Measurements from ENCODE around the gene DNAI2.

DNAI2 gene

GRCh38 chr17:74299226-74300009, 25.4 kb downstream of the DNAI2 start:
- no peaks in the 10 kb centered on the region for H3K36me3 ChIP-seq (replicated peaks in 1 of 2; ENCODE audit: control insufficient read depth in 2 of 2, insufficient read depth in 2 of 2, low read length in 2 of 2)
- H2BK120ac ChIP-seq (ENCODE audit: low read depth, low read length): peak overlapping the region; percentile 65
- peak overlapping the region; percentile 8 for H3K18ac ChIP-seq (ENCODE audit: low read length)
- no peak overlapping the region for H2BK5ac ChIP-seq (ENCODE audit: low read length)
- no peak overlapping the region for H3K4me3 ChIP-seq (ENCODE audit: low read length in 2 of 2)
- no peak overlapping the region for H4K91ac ChIP-seq (ENCODE audit: low read depth, low read length, poor library complexity)
- H2AK5ac ChIP-seq (ENCODE audit: low read depth, low read length): peak overlapping the region; percentile 25
- no peak overlapping the region for H3K27ac ChIP-seq (replicated peaks; ENCODE audit: low read length)
- H3K4me1 ChIP-seq (ENCODE audit: control insufficient read depth in 2 of 2, insufficient read depth in 1 of 2, low read depth in 1 of 2, low read length in 2 of 2): peaks cover 4 to 12% of the 10 kb centered on the region in 2 donors
- H3K4ac ChIP-seq (ENCODE audit: low read length): no peak overlapping the region
- peak overlapping the region; percentile 20 for H4K8ac ChIP-seq (ENCODE audit: low read depth, low read length)
- peak overlapping the region; percentile 14 for H2BK15ac ChIP-seq (ENCODE audit: low read length)
- no peak overlapping the region for H3K14ac ChIP-seq (ENCODE audit: low read length)
- peaks cover 1 to 3% of the 10 kb centered on the region in 2 donors for H3K9me3 ChIP-seq (replicated peaks in 1 of 2; ENCODE audit: control insufficient read depth in 2 of 2, insufficient read depth in 1 of 2, low read depth in 1 of 2, low read length in 2 of 2)
- WGBS, 2 donors (ENCODE audit: extremely low coverage in 2 of 2, insufficient read length in 2 of 2, insufficient replicate concordance in 1 of 2): no CpG with 5 or more reads among the region's 11 CpGs
- no peak for DNase-seq (ENCODE audit: low spot score)
- H3K9ac ChIP-seq (ENCODE audit: low read depth, low read length, poor library complexity): no peak overlapping the region
- H2AFZ ChIP-seq (ENCODE audit: low read length): peak overlapping the region; percentile 55
- no peaks in the 10 kb centered on the region for H3K27me3 ChIP-seq (ENCODE audit: control insufficient read depth in 3 of 3, insufficient read depth in 3 of 3, low read depth in 1 of 3, low read length in 3 of 3)
- no peaks in the 10 kb centered on the region for H3K79me1 ChIP-seq (ENCODE audit: low read depth, low read length)
- no peak overlapping the region for H3K4me2 ChIP-seq (ENCODE audit: insufficient read depth, low read length, poor library complexity, severe bottlenecking)
- H3K23ac ChIP-seq (ENCODE audit: low read depth, low read length, poor library complexity): no peak overlapping the region
- no peak overlapping the region for H2BK12ac ChIP-seq (ENCODE audit: low read length)

- Histone ChIP-seq H3K79me1 (ENCODE audit: low read depth, low read length) (no peaks in the 10 kb centered on the region), H3K18ac (ENCODE audit: low read length) (peak overlapping the region; percentile 64), H3K27ac (replicated peaks; ENCODE audit: low read length) (no peak overlapping the region), H3K4ac (ENCODE audit: low read length) (no peak overlapping the region), H4K8ac (ENCODE audit: low read depth, low read length) (no peak overlapping the region), H2AK5ac (ENCODE audit: low read depth, low read length) (peak overlapping the region; percentile 6), H4K91ac (ENCODE audit: low read depth, low read length, poor library complexity) (no peak overlapping the region), H3K9ac (ENCODE audit: low read depth, low read length, poor library complexity) (no peak overlapping the region), H3K4me3 (ENCODE audit: low read length in 2 of 2) (no peak overlapping the region), H2BK12ac (ENCODE audit: low read length) (no peak overlapping the region), H3K36me3 (replicated peaks in 1 of 2; ENCODE audit: control insufficient read depth in 2 of 2, insufficient read depth in 2 of 2, low read length in 2 of 2) (no peaks in the 10 kb centered on the region), H3K4me2 (ENCODE audit: insufficient read depth, low read length, poor library complexity, severe bottlenecking) (no peak overlapping the region), H3K14ac (ENCODE audit: low read length) (no peak overlapping the region), H2BK120ac (ENCODE audit: low read depth, low read length) (no peak overlapping the region), H2BK5ac (ENCODE audit: low read length) (no peak overlapping the region), H3K4me1 (ENCODE audit: control insufficient read depth in 2 of 2, insufficient read depth in 1 of 2, low read depth in 1 of 2, low read length in 2 of 2) (peaks cover 2 to 5% of the 10 kb centered on the region in 2 donors), H2BK15ac (ENCODE audit: low read length) (peak overlapping the region; percentile 30), H3K27me3 (ENCODE audit: control insufficient read depth in 3 of 3, insufficient read depth in 3 of 3, low read depth in 1 of 3, low read length in 3 of 3) (peaks cover 0 to 4% (median 0%) of the 10 kb centered on the region in 3 experiments), H3K9me3 (replicated peaks in 1 of 2; ENCODE audit: control insufficient read depth in 2 of 2, insufficient read depth in 1 of 2, low read depth in 1 of 2, low read length in 2 of 2) (no peaks in the 10 kb centered on the region), H2AFZ (ENCODE audit: low read length) (no peak overlapping the region), H3K23ac (ENCODE audit: low read depth, low read length, poor library complexity) (no peak overlapping the region)
- no CpG with 5 or more reads among the region's 8 CpGs for WGBS, 2 donors (ENCODE audit: extremely low coverage in 2 of 2, insufficient read length in 2 of 2, insufficient replicate concordance in 1 of 2)
- DNase-seq (ENCODE audit: low spot score): no peak
These were observed 29.3 kb downstream of the DNAI2 start for GRCh38 chr17:74303305-74303704.

- Histone ChIP-seq H4K91ac (ENCODE audit: low read depth, low read length, poor library complexity) (no peak overlapping the region), H3K27me3 (ENCODE audit: control insufficient read depth in 3 of 3, insufficient read depth in 3 of 3, low read depth in 1 of 3, low read length in 3 of 3) (peaks cover 0 to 5% (median 0%) of the 10 kb centered on the region in 3 experiments), H3K23ac (ENCODE audit: low read depth, low read length, poor library complexity) (peak overlapping the region; percentile 8), H2AK5ac (ENCODE audit: low read depth, low read length) (peak overlapping the region; percentile 79), H3K9me3 (replicated peaks in 1 of 2; ENCODE audit: control insufficient read depth in 2 of 2, insufficient read depth in 1 of 2, low read depth in 1 of 2, low read length in 2 of 2) (no peaks in the 10 kb centered on the region), H3K36me3 (replicated peaks in 1 of 2; ENCODE audit: control insufficient read depth in 2 of 2, insufficient read depth in 2 of 2, low read length in 2 of 2) (no peaks in the 10 kb centered on the region), H2BK120ac (ENCODE audit: low read depth, low read length) (no peak overlapping the region), H3K4me1 (ENCODE audit: control insufficient read depth in 2 of 2, insufficient read depth in 1 of 2, low read depth in 1 of 2, low read length in 2 of 2) (peaks cover 0 to 2% of the 10 kb centered on the region in 2 donors), H2AFZ (ENCODE audit: low read length) (no peak overlapping the region), H3K79me1 (ENCODE audit: low read depth, low read length) (no peaks in the 10 kb centered on the region), H2BK5ac (ENCODE audit: low read length) (no peak overlapping the region), H3K27ac (replicated peaks; ENCODE audit: low read length) (no peak overlapping the region), H3K9ac (ENCODE audit: low read depth, low read length, poor library complexity) (no peak overlapping the region), H3K4ac (ENCODE audit: low read length) (no peak overlapping the region), H3K14ac (ENCODE audit: low read length) (no peak overlapping the region), H3K18ac (ENCODE audit: low read length) (peak overlapping the region; percentile 87), H2BK12ac (ENCODE audit: low read length) (no peak overlapping the region), H3K4me2 (ENCODE audit: insufficient read depth, low read length, poor library complexity, severe bottlenecking) (no peak overlapping the region), H2BK15ac (ENCODE audit: low read length) (peak overlapping the region; percentile 11), H4K8ac (ENCODE audit: low read depth, low read length) (no peak overlapping the region), H3K4me3 (ENCODE audit: low read length in 2 of 2) (no peak overlapping the region)
- no peak for DNase-seq (ENCODE audit: low spot score)
- no CpG with 5 or more reads among the region's 5 CpGs for WGBS, 2 donors (ENCODE audit: extremely low coverage in 2 of 2, insufficient read length in 2 of 2, insufficient replicate concordance in 1 of 2)
These were observed 30.1 kb downstream of the DNAI2 start for GRCh38 chr17:74304184-74304583.

GRCh38 chr17:74305865-74306654, 32.0 kb downstream of the DNAI2 start:
- Histone ChIP-seq H3K4ac (ENCODE audit: low read length) (no peak overlapping the region), H3K23ac (ENCODE audit: low read depth, low read length, poor library complexity) (no peak overlapping the region), H2BK12ac (ENCODE audit: low read length) (no peak overlapping the region), H3K36me3 (replicated peaks in 1 of 2; ENCODE audit: control insufficient read depth in 2 of 2, insufficient read depth in 2 of 2, low read length in 2 of 2) (no peaks in the 10 kb centered on the region), H3K9ac (ENCODE audit: low read depth, low read length, poor library complexity) (no peak overlapping the region), H2BK15ac (ENCODE audit: low read length) (no peak overlapping the region), H3K79me1 (ENCODE audit: low read depth, low read length) (no peaks in the 10 kb centered on the region), H2AFZ (ENCODE audit: low read length) (no peak overlapping the region), H3K4me1 (ENCODE audit: control insufficient read depth in 2 of 2, insufficient read depth in 1 of 2, low read depth in 1 of 2, low read length in 2 of 2) (peaks cover 0 to 2% of the 10 kb centered on the region in 2 donors), H4K91ac (ENCODE audit: low read depth, low read length, poor library complexity) (no peak overlapping the region), H2BK120ac (ENCODE audit: low read depth, low read length) (no peak overlapping the region), H3K18ac (ENCODE audit: low read length) (no peak overlapping the region), H3K14ac (ENCODE audit: low read length) (no peak overlapping the region), H3K9me3 (replicated peaks in 1 of 2; ENCODE audit: control insufficient read depth in 2 of 2, insufficient read depth in 1 of 2, low read depth in 1 of 2, low read length in 2 of 2) (no peaks in the 10 kb centered on the region), H4K8ac (ENCODE audit: low read depth, low read length) (no peak overlapping the region), H2BK5ac (ENCODE audit: low read length) (no peak overlapping the region), H2AK5ac (ENCODE audit: low read depth, low read length) (no peak overlapping the region), H3K4me2 (ENCODE audit: insufficient read depth, low read length, poor library complexity, severe bottlenecking) (no peak overlapping the region), H3K27me3 (ENCODE audit: control insufficient read depth in 3 of 3, insufficient read depth in 3 of 3, low read depth in 1 of 3, low read length in 3 of 3) (peaks cover 0 to 5% (median 0%) of the 10 kb centered on the region in 3 experiments), H3K4me3 (ENCODE audit: low read length in 2 of 2) (no peak overlapping the region), H3K27ac (replicated peaks; ENCODE audit: low read length) (no peak overlapping the region)
- DNase-seq (ENCODE audit: low spot score): no peak
- no CpG with 5 or more reads among the region's 10 CpGs for WGBS, 2 donors (ENCODE audit: extremely low coverage in 2 of 2, insufficient read length in 2 of 2, insufficient replicate concordance in 1 of 2)

All from neuronal stem cell (in vitro differentiated cells).